Hepatocyte (in vitro differentiated cells): Measurements from ENCODE around the gene NIPAL4. TPM values are rescaled to one million over a fixed set of nuclear protein-coding genes. Genes with fewer than 3 reads are reported as not detected.

Source experiments
- DNase-seq: peaks from one replicate; pipeline ENCODE4 v3.0.0-alpha.2; 2016; ENCODE audit warnings: low spot score
- H2AFZ ChIP-seq: fragments of 200-600 bp; sonication (generic); 2 replicates; pipeline ENCODE4 v1.6.0; 2016; ENCODE audit warnings: antibody characterized with exemption, mild to moderate bottlenecking
- H3K27ac ChIP-seq: fragments of 200-600 bp; sonication (generic); 2 replicates; pipeline ENCODE4 v1.5.1; 2016; ENCODE audit warnings: mild to moderate bottlenecking
- H3K27me3 ChIP-seq: fragments of 200-600 bp; sonication (generic); 2 replicates; pipeline ENCODE4 v1.6.1; 2016
- H3K36me3 ChIP-seq: fragments of 200-600 bp; sonication (generic); replicated peaks from 2 replicates; pipeline ENCODE4 v1.5.1; 2016; ENCODE audit warnings: low read depth; ENCODE audit not compliant: insufficient read depth
- H3K4me1 ChIP-seq: fragments of 200-600 bp; sonication (generic); 2 replicates; pipeline ENCODE4 v1.5.1; 2016; ENCODE audit warnings: mild to moderate bottlenecking, moderate library complexity; ENCODE audit not compliant: insufficient read depth
- H3K4me2 ChIP-seq: fragments of 200-600 bp; sonication (generic); 2 replicates; pipeline ENCODE4 v1.6.0; 2016
- H3K4me3 ChIP-seq: fragments of 200-600 bp; sonication (generic); 2 replicates; pipeline ENCODE4 v1.5.1; 2016; ENCODE audit warnings: mild to moderate bottlenecking
- H3K79me2 ChIP-seq: fragments of 200-600 bp; sonication (generic); 2 replicates; pipeline ENCODE4 v1.6.0; 2017; ENCODE audit warnings: mild to moderate bottlenecking
- H3K9me2 ChIP-seq: fragments of 200-600 bp; sonication (generic); replicated peaks from 2 replicates; pipeline ENCODE4 v1.6.0; 2017; ENCODE audit warnings: mild to moderate bottlenecking; ENCODE audit not compliant: insufficient read depth
- H3K9me3 ChIP-seq: fragments of 200-600 bp; sonication (generic); 2 replicates; pipeline ENCODE4 v1.5.1; 2016; ENCODE audit warnings: low read depth, mild to moderate bottlenecking
- H4K20me1 ChIP-seq: fragments of 200-600 bp; sonication (generic); 2 replicates; pipeline ENCODE4 v1.6.0; 2016; ENCODE audit warnings: mild to moderate bottlenecking; ENCODE audit not compliant: insufficient read depth, poor library complexity, severe bottlenecking
- CTCF ChIP-seq: fragments of 200-600 bp; sonication (generic); IDR thresholded peaks from 2 replicates; pipeline ENCODE4 v1.5.1; 2016; ENCODE audit warnings: antibody characterized with exemption, mild to moderate bottlenecking; ENCODE audit not compliant: poor library complexity
- EZH2 ChIP-seq: fragments of 200-600 bp; sonication (generic); IDR thresholded peaks from 2 replicates; pipeline ENCODE4 v1.6.1; 2016; ENCODE audit warnings: antibody characterized with exemption, mild to moderate bottlenecking, borderline replicate concordance
- EZH2phosphoT487 ChIP-seq: fragments of 200-600 bp; sonication (generic); IDR thresholded peaks from one replicate; pipeline ENCODE4 v1.6.1; 2018; ENCODE audit warnings: antibody characterized with exemption, mild to moderate bottlenecking, low read depth, moderate library complexity; ENCODE audit not compliant: unreplicated experiment, severe bottlenecking
- WGBS: methylation state at CpG from one replicate; pipeline ENCODE4 v1.1.6; 2016; ENCODE audit warnings: low lambda C conversion rate; ENCODE audit errors: missing lambda C conversion rate; 5-methylcytosine and 5-hydroxymethylcytosine counted together
- polyA plus RNA-seq: library from polyadenylated mRNA; unstranded; fragments of >200 nt; fragmentation: Nextera tagmentation; extraction: Ambion mirVana; gene quantifications from 2 replicates; pipeline ENCODE4 v1.2.1, GENCODE V29; 2016
- total RNA-seq: library from RNA; depleted of rRNA; stranded (reverse); fragments of >200 nt; gene quantifications from 2 replicates; pipeline ENCODE4 v1.2.3, GENCODE V29; 2014

NIPAL4 gene
- total and polyA plus RNA-seq, 2 experiments from 2014 or later = 0.17 to 0.37 TPM

- WGBS = 82% methylated on average over 13 of the region's 13 CpGs
- no peak overlapping the region for H2AFZ ChIP-seq
- H3K27ac ChIP-seq = peak overlapping the region; percentile 45
- H3K4me3 ChIP-seq = no peak overlapping the region
- no peaks in the 10 kb centered on the region for H4K20me1 ChIP-seq
- peak; percentile 55 for DNase-seq
- H3K79me2 ChIP-seq = no peaks in the 10 kb centered on the region
- no peaks in the 10 kb centered on the region for H3K27me3 ChIP-seq
- peak overlapping the region; percentile 37 for H3K4me2 ChIP-seq
- H3K9me3 ChIP-seq = no peaks in the 10 kb centered on the region
- H3K9me2 ChIP-seq = no peaks in the 10 kb centered on the region
- H3K4me1 ChIP-seq = peaks cover 8% of the 10 kb centered on the region
- no peaks in the 10 kb centered on the region for H3K36me3 ChIP-seq
- TF ChIP-seq EZH2 = no peak
- TF ChIP-seq EZH2phosphoT487 = no peak
- TF ChIP-seq CTCF = no peak
Observed at GRCh38 chr5:157447201-157447637, 12.8 kb upstream of the NIPAL4 start.

GRCh38 chr5:157449011-157449723 lies 10.8 kb upstream of the NIPAL4 start:
- Histone ChIP-seq H3K27ac (no peak overlapping the region), H3K4me2 (no peak overlapping the region), H3K36me3 (no peaks in the 10 kb centered on the region), H3K79me2 (no peaks in the 10 kb centered on the region), H3K9me2 (no peaks in the 10 kb centered on the region), H4K20me1 (no peaks in the 10 kb centered on the region), H3K27me3 (no peaks in the 10 kb centered on the region), H2AFZ (no peak overlapping the region), H3K4me1 (peaks cover 8% of the 10 kb centered on the region), H3K4me3 (no peak overlapping the region), H3K9me3 (no peaks in the 10 kb centered on the region)
- TF ChIP-seq EZH2phosphoT487 (no peak), CTCF (no peak), EZH2 (no peak)
- DNase-seq = no peak
- WGBS = 69% methylated on average over 6 of the region's 6 CpGs

GRCh38 chr5:157450024-157450423 lies 10.0 kb upstream of the NIPAL4 start:
- no peak overlapping the region for H3K4me2 ChIP-seq
- no peak overlapping the region for H3K27ac ChIP-seq
- H4K20me1 ChIP-seq = no peaks in the 10 kb centered on the region
- DNase-seq = no peak
- no peak overlapping the region for H2AFZ ChIP-seq
- no peaks in the 10 kb centered on the region for H3K36me3 ChIP-seq
- no peak overlapping the region for H3K4me3 ChIP-seq
- 95% methylated on average over 3 of the region's 3 CpGs for WGBS
- H3K27me3 ChIP-seq = no peaks in the 10 kb centered on the region
- H3K9me2 ChIP-seq = no peaks in the 10 kb centered on the region
- H3K79me2 ChIP-seq = no peaks in the 10 kb centered on the region
- H3K9me3 ChIP-seq = no peaks in the 10 kb centered on the region
- TF ChIP-seq EZH2phosphoT487 = no peak
- no peak for TF ChIP-seq CTCF
- no peak for TF ChIP-seq EZH2
- H3K4me1 ChIP-seq = peaks cover 8% of the 10 kb centered on the region
